ENCODE results near the gene ZFP91.
A peak's percentile ranks its signal among the peaks of the same experiment; 100 is the strongest.
"Not testable (repeated sequence)": the region's sequence is repeated elsewhere in the genome, so short reads cannot be mapped to it uniquely, and the experiment has no call there.

ZFP91 gene, protein sequence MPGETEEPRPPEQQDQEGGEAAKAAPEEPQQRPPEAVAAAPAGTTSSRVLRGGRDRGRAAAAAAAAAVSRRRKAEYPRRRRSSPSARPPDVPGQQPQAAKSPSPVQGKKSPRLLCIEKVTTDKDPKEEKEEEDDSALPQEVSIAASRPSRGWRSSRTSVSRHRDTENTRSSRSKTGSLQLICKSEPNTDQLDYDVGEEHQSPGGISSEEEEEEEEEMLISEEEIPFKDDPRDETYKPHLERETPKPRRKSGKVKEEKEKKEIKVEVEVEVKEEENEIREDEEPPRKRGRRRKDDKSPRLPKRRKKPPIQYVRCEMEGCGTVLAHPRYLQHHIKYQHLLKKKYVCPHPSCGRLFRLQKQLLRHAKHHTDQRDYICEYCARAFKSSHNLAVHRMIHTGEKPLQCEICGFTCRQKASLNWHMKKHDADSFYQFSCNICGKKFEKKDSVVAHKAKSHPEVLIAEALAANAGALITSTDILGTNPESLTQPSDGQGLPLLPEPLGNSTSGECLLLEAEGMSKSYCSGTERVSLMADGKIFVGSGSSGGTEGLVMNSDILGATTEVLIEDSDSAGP

DNA sequence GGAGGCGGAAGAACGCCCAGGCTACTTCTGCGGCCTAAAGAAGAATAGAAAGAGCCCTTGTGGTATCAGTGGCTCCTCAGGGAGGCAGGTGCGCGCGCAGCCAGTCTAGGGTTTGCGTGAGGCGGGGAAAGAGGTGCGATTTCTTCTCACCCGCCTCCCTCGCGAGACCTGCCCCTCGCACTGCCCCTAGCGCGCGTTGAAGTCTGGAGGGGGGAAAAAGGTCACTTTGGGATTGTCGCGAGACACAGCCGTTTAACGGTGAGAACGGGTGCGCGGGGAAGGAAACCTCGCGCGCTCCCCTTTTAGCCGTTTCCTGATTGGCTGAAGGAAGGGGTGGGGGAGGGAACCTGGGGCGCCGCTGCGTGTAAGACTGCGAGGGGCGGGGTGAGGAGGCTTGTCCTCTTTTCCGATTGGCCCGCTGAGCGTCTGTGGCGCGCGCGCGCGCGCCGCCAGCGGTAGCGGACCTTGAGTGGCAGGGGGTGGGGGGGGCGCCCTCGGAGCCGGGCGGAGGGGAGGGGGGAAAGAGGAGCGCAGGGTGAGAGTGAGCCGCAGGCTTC lies at the start of gene ZFP91:
Gene ZFP91, plus strand, starts transcription at position 429 of the 557 bp plus-strand sequence. CDS start 219 bp downstream, outside the sequence.
- DNase-seq: peak; percentile 90

GRCh38 chr11:58530236-58530635 lies 48.6 kb upstream of the ZFP91 start:
- DNase-seq: no peak

DNA sequence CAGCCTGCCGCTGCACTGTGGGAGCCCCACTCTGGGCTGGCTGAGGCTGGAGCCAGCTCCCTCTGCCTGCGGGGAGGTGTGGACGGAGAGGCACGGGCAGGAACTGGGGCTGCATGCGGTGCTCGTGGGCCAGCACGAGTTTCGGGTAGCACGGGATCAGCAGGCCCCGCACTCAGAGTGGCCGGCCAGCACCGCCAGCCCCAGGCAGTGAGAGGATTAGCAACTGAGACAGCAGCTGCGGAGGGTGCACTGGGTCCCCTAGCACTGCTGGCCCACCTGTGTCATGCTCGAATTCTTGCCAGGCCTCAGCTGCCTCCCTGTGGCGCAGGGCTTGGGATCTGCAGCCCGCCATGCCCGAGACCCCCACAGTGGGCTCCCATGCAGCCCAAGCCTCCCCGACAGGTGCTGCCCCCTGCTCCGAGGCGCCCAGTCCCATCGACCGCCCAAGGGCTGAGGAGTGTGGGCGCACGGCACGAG lies 47.0 kb upstream of the ZFP91 start:
- no peak for DNase-seq

DNA sequence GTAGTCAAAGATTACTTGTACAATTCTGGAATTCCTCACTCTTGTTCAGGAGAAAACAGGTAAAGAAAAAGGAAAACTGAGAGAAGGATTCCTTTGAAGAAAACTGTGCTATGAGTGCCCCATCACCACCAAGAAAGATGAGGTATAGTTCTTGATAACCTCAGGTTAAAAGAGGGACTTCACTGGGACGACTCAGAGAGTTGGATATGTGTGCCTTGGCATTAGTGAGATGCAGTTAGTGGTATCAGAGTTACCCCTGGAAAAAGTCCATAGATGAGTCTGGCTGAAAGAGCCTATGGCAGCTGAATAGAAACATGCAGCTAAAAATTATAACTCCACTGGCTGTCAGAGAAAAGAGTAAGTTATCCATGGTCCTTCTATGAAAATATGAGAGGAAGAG lies 32.0 kb upstream of the ZFP91 start:
- DNase-seq: no peak

DNA sequence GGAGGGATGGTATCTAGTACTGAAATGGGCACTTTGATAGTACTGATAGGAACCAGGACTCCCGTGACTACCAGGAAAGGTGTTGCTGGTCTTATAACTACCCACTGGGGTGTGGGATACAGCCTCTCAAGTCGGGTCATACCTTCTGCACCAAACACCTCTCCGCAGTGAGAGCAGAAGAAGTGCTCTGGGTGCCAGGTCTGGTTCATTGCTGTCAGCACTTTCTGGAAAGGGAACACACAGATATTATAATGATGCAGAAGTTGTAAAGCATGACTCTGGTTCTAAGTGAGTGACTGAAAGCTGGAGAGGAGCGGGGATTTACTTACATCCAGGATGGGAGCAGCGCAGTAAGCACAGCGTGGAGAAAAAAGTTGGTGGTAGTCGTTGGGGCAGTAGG lies 29.2 kb upstream of the ZFP91 start:
- no peak for DNase-seq

DNA sequence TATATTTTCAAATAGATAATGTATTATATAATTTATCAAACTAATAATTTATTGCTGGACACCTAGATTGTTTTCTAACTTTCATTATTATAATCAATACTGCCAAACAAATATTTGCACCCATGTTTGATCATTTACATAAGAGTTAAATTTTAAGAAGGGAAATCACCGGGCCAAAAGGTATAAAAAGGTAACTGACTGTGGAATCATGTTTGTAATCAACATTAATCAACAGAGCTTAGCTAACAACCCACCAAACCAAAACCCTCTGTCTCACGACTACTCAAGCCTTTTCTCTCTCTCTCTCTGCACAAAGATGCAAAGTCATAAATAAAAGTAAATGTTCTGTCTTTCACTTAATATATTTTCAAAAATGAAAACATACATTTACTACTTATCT lies 18.0 kb upstream of the ZFP91 start:
- DNase-seq: no peak

DNA sequence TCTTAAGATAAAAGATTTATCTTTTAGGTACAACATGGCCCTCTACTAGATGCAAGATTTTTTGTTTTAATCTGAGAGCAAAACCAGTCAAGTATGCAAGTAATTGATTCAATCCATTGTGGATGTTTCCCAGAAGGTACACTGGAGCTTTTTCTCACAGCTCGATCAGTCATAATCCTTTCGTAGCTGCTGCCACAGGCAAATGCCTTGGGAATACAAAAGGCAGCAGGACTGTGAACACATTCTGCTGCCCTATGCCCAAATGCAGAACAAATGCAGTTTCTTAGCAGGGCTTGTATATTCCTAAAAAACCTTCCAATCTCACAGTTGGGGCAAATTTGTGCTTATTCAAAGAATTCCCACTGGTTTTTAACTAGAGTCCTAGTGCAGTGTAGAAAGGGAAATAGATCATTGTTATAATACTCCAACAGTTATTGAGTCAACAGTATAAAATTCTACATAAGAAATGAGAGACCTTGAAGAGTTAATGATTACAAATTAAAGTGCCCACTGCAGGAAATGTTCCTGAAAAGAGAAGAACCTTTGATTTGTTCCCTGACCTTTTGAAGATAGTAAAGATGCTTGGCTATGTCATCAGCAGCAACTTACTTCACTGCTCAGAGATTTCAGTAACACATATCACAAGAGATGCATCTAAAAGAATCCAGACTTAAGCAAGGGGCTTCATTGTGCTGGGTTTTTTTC lies 17.3 kb upstream of the ZFP91 start:
- no peak for DNase-seq

- no peak for DNase-seq
These were observed 16.5 kb upstream of the ZFP91 start for GRCh38 chr11:58562375-58562800.

GRCh38 chr11:58564231-58564630 lies 14.6 kb upstream of the ZFP91 start:
- no peak for DNase-seq

GRCh38 chr11:58567889-58568512 lies 10.9 kb upstream of the ZFP91 start:
- no peak for DNase-seq

DNA sequence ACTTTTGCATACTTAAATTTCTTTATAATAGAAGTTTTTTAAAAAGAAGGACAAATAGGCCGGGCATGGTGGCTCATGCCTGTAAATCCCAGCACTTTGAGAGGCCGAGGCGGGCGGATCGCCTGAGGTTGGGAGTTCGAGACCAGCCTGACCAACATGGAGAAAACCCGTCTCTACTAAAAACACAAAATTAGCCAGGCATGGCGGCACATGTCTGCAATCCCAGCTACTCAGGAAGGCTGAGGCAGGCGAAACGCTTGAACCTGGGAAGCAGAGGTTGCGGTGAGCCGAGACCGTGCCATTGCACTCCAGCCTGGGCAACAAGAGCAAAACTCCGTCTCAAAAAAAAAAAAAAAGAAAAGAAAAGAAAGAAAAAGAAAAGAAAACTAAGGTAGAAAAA lies 6.0 kb upstream of the ZFP91 start:
- not testable (repeated sequence) for DNase-seq

- DNase-seq: no peak
These were observed 5.3 kb upstream of the ZFP91 start for GRCh38 chr11:58573451-58574104.

DNA sequence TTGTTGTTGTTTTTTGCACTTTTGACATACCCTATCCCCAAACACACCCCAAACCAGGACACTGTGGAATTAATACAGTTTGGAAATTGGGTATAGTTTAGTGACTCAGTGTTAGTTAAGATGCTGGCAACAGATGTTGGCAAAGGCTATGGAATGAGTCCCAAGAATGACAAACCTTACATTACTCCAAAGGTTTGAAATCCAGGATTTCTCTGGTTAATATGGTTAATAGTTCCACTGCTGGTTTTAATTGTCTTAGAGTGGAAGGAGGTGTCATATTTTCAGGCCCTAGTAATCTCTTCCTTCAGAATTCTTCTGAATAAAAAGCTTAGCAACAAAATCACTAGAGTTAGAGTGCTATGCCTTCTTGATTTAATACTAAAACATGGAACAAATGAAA lies 4.0 kb upstream of the ZFP91 start:
- DNase-seq: no peak

- DNase-seq: no peak
These were observed 3.4 kb upstream of the ZFP91 start, which contains the start of gene LPXN for GRCh38 chr11:58575377-58576020. Gene LPXN, minus strand, starts transcription at chr11:58575856. Its CDS starts 84 bp downstream, at chr11:58575772.

- DNase-seq: no peak
These were observed 1.9 kb upstream of the ZFP91 start for GRCh38 chr11:58576887-58577471.

DNA sequence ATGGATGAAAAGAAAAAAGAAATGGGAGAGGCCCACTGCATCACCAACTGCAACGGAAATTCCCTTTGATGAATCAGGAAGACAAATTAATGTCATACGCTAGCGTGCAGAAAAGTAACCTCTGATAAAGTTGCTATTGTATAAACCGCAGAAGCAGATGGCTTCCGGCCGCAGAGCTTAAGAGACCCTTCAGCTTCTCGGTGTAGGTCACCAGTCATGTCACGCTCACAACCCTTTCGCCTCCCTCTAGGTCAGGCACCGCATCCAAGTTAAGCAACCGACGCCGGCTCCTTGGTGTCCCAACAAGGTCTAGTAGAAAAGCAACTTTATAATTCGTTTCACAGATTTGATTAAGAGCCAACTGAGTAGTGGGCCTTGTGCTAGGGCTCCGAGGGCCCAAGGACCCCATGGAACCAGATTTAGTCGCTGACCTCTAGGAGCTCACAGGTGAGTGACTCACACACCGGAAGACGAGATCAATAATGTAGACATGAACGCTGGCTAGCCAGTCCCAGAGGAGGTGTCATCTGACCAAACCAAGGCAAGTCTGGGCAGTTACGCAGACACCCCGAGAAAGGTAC lies 1.2 kb upstream of the ZFP91 start:
- DNase-seq: no peak

DNA sequence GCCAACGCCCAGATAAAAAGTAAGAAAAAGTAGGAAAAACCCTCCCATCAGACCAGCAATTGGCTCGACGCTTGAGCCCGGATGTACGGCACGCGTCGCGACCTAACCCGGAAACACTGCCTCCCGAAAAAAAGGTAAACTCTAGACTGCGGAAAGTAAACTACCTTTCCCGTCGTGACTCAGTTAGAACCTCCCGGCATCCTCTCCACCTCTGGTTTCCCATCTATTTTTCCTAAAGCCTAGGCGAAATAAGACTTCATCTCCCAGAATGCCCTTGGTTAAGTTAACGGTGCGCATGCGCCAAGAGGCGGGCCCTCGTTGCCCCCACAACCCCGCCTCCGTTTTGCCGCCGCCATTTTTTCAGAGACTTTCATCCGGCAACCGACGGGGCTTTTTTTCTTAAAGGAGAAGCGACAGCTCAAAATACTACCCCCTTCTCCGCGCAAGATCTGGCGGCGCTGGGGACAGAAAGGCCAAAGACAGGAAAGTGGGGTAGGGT lies 678 bp upstream of the ZFP91 start:
- DNase-seq: peak; percentile 97

DNA sequence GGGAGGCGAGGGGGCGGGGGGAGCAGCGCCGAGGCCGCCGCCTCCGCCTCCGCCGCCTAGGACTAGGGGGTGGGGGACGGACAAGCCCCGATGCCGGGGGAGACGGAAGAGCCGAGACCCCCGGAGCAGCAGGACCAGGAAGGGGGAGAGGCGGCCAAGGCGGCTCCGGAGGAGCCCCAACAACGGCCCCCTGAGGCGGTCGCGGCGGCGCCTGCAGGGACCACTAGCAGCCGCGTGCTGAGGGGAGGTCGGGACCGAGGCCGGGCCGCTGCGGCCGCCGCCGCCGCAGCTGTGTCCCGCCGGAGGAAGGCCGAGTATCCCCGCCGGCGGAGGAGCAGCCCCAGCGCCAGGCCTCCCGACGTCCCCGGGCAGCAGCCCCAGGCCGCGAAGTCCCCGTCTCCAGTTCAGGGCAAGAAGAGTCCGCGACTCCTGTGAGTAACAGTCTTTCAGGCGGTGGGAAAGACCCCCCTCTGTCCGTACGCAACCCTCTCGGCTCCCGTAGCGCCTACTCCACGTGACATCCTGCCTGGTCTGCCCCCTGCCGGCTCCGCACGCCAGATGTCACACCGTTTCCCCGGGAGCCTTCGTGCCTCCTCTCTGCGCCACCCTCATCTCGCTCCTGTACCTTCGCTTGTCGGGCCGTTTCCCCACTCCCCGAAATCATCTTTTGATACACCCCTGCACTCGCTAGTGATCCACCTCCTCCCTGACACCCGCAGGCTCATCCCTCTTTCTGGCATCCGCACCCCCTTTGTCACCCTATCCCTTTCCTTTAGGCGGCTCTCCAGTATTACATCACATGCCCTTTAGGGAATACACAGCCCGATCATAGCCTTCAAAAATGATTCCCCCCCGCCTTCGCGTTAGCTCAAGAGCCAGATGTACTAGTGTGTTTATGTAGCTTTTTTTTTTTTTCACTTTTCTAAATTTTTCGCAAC lies 598 bp downstream of the ZFP91 start:
- peak; percentile 38 for DNase-seq

GRCh38 chr11:58580311-58580710 lies 1.4 kb downstream of the ZFP91 start:
- no peak for DNase-seq

GRCh38 chr11:58582437-58582836 lies 3.6 kb downstream of the ZFP91 start:
- no peak for DNase-seq
